Stimulated activated naive CD4-positive, alpha-beta T cell treated with Interleukin-2 at 50 U/mL for 16 hours (primary cell): ENCODE results near the gene C2orf15.
"Not testable (repeated sequence)": the region's sequence is repeated elsewhere in the genome, so short reads cannot be mapped to it uniquely, and the experiment has no call there.

Experiments used
- DNase-seq: peaks from one replicate; lab custom pipeline; 2025; lab: John Stamatoyannopoulos, UW

The C2orf15 gene

DNA sequence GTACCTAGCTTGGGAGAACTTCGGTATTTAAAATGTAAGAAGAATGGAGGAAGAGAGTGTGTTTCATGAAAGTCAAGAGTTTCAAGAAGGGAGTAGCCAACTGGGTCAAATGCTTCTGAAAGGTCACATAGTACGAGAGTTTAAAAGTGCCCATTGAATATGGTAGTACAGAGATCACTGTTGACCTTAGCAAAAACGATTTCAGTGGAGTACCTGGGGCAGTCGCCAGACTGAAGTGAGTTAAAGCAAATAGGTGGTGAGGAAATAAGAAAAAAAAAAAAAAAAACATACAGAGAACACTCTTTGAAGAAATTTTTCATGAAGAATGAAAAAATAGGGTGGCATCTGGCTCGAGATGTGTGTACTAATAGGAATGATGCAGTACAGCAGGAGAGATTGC lies 24.7 kb downstream of the C2orf15 start:
- no peak for DNase-seq

DNA sequence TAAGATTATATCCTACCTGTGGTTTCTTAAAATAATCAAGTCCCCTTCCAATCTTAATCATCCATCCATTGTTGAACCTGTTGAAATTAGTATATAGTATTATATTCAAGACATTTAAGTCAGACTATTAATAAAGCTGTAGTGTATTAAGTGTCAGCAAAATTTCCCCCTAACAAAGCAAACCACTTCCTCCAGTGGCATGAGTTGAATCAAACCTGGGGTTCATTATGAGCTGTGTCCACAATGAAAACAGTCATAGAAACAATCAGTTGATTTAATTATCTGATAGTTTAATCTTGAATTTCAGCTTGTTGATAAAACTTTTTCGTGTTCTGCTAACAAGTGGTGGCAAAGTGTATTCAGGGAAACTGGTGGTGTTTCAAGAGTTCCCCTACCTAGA lies 28.0 kb downstream of the C2orf15 start:
- no peak for DNase-seq

DNA sequence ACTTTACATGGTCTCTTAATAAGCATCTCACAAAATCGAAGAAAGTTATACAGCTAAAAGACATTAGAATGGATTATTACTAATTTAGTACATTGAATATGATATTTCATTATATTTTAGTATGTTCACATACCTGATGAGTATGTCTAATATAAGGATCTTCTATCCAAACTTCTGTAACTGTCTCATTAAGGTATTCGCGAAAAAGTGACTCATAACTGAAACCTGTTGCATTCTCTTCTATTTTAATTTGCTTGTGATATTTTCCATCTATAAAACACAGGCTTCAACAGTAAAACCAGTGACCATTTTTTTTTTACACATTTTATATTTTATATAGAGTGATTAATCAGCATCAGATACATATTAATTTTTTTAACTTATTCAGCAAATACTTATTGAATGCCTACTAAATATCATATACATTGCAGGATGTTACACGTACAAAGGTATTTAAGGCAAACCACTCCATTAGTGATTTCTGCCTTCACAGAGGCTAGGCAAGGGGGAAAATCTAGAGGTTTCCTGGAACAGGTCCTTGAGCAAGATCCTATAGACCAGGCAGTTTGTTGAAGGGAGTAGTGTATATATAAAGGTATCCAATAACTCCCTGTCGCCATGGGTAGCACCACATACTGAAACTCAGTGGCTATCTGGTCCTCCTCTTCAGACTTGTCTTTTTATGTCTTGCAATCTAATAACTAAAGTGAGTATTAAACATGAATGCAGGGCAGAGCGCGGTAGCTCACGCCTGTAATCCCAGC lies 30.1 kb downstream of the C2orf15 start:
- DNase-seq, result no peak

DNA sequence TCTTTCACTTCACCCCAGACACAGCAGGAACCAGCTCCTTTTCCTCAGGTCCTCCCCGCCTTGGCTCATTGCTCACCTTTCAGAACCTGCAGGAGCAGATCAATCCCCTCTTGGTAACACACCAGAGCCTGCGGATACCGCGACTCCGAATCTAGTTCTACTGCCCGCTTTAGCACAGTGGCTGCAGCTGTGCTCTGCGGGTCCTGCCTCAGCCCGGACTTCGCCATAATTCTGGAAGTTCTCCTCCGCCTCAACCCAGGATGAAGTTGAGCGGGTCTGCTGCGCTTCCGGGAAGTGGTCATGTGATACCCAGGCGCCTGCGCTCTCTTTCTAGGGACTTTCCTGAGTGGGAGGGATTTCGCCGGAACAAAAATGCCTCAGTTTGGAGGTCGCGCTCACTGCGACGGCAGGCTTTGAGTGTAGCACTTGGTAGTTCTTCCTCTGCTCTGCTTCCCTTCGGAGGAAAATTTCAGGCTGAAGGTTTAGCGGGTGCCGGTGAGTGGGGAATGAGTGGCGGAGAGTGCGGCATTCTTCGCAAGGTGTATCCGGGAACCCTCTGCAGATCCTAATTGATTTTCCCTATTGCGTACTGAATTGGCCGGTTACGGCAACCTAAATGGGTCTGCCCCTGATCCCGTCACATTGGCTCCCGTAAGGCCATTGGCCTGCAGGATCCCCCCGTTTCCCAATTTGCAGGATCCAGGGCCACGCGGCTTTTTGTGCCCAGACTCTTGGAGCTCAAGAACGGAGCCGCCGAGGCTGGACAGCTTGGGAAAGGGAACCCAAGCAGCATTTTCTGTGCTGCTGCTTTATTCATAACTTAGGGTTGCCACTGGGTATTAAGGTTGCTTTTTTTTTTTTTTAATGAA lies 39.5 kb downstream of the C2orf15 start, which contains the start of the genes MITD1 and MRPL30:
Gene MITD1, minus strand, starts transcription at position 304 of the 869 bp plus-strand sequence. Its CDS starts 77 bp downstream, at position 227.
Gene MRPL30, plus strand, starts transcription at position 430 of the 869 bp plus-strand sequence. CDS start 5,020 bp downstream, outside the sequence.
- peak; percentile 88 for DNase-seq

DNA sequence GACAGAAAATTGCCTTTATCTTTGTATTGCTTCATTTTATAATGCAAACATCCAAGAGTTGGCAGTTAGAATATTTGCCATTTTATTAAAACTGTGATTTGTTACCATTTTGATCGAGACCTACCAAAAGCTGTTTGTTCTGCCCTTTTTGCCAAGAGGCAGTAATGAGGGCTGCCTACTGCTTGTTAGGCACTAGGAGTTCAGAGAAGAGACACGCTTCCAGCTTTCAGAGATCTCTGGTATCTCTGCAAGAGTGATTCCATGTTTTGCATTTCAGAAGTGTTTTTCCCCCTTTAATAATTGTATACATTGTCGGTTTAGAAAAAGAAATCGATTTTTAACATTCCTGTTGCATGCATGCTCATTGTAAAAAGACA lies 40.1 kb downstream of the C2orf15 start:
- no peak for DNase-seq

DNA sequence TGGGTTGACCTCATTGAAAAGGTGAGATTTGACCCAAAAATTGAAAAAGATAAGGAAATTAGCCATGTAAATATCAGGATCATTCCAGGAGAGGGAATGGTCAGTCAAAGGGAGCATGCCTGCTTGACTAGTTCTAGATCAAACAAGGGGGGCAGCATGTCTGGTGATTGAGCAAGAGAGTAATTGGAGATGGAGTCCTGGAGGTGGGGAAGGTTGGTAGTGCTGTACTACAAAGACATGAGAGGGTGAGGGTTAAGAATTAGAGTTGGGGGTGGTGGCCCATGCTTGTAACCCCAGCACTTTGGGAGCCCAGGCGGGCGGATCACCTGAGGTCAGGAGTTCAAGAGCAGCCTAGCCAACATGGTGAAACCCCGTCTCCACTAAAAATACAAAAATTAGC lies 41.5 kb downstream of the C2orf15 start:
- no peak for DNase-seq

DNA sequence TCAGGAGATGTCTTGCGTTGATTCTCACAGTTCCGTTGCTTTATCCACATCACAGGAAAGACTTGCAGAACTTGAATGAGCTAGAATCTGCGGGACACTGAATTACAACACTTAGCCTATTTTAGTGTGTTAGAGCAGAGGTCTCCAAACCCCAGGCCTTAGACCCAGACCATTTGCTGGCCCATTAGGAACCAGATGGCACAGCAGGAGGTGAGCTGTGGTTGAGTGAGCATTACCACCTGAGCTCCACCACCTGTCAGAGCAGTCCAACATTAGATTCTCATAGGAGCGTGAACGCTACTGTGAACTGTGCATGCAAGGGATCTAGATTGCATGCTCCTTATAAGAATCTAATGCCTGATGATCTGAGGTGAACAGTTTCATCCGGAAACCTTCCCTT lies 43.3 kb downstream of the C2orf15 start:
- no peak for DNase-seq

DNA sequence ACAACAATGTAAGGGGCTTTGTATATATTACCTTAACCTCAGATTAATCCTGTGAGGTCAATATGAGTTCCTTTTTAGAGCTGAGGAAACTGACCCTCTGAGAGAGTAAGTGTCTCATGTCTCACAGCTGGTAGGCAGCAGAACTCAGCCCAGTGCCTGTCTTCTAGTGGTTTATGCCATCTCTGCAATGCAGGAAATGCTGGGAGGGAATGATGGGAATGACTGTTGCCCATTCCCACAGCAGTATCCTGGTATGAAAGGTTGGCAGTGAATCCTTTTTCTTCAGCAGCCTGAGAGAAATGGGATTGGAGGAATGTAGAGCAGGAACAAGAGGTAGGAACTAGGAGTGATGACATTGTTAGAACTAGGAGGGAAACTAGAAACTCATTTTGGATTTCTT lies 45.5 kb downstream of the C2orf15 start:
- DNase-seq, result no peak

DNA sequence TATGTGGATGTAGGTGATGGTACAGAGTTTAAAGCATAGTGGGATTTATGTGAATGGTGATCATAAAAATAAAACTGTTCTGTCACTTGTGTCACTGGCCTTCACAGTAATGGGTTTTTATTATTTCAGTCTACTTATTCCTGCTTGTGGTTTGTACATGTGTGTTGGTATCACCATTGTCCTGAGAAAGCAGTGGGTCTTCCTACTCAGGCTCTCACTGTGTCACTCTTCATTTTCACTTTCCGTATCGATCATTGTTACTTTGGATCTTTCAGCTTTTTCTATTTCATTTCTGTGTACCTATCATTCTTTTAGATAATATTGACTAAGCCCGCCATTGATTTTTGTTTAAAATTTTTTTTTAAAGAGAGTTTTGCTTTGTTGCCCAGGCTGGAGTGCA lies 46.9 kb downstream of the C2orf15 start:
- DNase-seq, result no peak

DNA sequence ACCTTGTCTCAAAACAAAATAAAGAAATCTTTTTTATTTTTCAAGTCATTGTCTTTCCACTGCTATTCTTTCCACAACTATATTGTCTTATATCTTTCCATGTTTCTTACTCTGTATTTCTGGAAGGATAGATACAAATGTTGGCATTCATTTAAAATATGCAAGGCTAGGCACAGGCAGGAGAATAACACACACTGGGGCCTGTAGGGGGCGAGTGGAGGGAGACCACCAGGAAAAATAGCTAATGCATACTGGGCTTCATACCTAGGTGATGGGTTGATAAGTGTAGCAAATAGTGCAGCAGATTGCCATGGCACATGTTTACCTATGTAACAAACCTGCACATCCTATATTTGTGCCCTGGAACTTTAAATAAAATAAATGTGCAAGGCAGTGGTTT lies 49.0 kb downstream of the C2orf15 start:
- DNase-seq, result no peak

DNA sequence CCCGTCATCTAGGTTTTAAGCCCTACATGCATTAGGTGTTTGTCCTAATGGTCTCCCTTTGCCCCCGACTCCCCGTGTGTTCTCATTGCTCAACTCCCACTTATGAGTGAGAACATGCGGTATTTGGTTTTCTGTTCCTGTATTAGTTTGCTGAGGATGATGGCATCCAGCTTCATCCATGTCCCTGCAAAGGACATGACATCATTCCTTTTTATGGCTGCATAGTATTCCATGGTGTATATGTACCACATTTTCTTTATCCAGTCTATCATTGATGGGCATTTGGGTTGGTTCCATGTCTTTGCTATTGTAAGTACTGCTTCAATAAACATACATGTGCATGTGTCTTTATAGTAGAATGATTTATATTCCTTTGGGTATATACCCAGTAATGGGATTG lies 50.9 kb downstream of the C2orf15 start:
- DNase-seq, result not testable (repeated sequence)

DNA sequence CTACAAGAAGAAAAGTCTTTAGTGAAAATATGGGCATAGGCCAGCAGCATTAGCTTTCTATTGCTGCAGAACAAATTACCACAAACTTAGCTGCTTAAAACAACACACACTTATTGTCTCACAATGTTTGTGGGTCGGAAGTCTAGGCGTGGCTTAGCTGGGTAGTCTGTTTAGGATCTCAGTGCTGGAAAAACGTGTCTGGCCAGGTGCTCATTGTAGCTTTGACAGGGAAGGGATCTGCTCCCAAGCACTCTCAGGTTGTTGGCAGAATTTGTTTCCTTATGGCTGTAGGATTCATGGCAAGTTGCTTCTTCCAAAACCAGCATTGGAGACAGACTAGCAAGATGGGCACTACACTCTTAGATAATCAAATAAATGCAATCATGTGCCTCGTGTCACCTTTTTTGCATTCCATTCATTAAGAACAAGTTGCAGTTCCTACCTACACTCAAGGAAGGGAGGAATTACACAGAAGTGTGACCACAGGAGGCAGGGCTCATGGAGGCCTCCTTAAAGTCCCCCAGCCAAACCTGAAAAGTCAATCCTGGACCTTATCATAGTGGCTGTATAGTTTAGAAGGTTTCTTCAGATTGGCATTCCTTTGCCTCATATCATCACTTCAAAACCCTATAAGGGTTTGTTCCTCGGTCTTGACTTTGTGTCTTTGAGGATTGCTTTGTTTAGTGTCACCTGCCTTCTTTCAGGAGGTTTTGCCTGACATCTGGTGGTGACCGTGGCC lies 56.8 kb downstream of the C2orf15 start:
- DNase-seq, result no peak

DNA sequence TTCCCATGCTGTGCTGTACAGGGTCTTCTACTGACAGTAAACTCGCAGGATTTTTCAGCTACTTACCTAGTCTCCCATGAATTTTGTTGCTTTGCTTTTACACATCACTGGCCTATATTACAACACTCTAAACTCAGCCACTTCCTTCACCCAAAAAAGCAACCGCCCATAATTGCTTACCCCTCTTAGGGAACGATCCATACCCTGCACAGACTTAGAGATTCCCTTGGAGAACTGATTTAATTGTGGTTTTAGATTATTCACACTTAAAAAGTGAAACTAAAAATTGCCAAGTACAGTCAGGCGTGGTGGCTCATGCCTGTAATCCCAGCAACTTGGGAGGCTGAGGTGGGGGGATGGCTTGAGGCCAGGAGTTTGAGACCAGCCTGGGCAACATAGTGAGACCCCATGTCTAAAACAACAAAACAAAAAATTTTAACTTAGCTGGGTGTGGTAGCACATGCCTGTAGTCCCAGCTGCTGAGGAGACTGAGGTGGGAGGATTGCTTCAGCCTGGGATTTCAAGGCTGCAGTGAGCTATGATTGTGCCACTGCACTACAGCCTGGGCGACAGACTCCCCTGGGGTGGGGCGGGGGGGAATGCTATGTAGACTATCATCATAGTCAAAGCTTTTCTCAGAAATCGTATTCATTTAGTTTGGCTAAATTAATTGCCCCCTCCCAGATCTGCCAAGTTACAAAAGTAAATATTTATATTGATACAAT lies 58.7 kb downstream of the C2orf15 start:
- no peak for DNase-seq
